Upper lobe of left lung (tissue), 4 donors: Measurements from ENCODE around the gene CDCA5.

ENCODE experiments used
- EP300 ChIP-seq, 4 donors: sonication (generic); formaldehyde crosslinking; IDR thresholded peaks; one replicate each; pipeline ENCODE4 v1.5.1; 2017; ENCODE audit warnings: antibody characterized with exemption in 4 of 4, control low read depth in 2 of 4
- POLR2A ChIP-seq, 4 donors: fragments of 450-650 bp; IDR thresholded peaks; one replicate each; pipeline ENCODE4 v1.5.1; 2016 to 2017; ENCODE audit warnings: antibody characterized with exemption in 4 of 4, mild to moderate bottlenecking in 2 of 4
- TF ChIP-seq, protein P1 (sequence below), 6 experiments: fragments of 450-650 bp in 4 of 6; fragments of 200-600 bp in 2 of 6; sonication (generic) in 2 of 6; IDR thresholded peaks; one replicate each; pipeline ENCODE4 v1.5.1; 2016 to 2019; ENCODE audit warnings: antibody characterized with exemption in 6 of 6

DNA sequence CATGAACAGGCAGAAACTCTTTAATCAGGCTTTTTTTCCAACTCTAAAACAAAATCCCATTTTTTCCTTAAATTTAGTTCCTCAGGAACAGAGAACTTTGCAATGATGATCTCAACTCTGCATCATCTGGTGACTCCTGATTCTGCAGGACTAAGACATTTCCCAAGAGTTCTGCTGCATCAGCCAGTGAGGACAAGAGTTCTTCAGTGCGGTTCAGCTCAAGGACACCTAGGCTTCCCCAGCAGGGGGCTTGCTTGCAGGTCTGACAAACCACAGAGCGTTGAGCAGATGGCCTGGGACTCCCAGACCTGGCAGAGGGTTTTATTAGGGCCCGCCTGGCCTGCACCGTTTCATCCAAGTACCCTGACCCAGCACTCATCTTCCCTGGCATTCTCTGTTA is 6.4 kb downstream of the CDCA5 start:
- TF ChIP-seq, protein P1, sequence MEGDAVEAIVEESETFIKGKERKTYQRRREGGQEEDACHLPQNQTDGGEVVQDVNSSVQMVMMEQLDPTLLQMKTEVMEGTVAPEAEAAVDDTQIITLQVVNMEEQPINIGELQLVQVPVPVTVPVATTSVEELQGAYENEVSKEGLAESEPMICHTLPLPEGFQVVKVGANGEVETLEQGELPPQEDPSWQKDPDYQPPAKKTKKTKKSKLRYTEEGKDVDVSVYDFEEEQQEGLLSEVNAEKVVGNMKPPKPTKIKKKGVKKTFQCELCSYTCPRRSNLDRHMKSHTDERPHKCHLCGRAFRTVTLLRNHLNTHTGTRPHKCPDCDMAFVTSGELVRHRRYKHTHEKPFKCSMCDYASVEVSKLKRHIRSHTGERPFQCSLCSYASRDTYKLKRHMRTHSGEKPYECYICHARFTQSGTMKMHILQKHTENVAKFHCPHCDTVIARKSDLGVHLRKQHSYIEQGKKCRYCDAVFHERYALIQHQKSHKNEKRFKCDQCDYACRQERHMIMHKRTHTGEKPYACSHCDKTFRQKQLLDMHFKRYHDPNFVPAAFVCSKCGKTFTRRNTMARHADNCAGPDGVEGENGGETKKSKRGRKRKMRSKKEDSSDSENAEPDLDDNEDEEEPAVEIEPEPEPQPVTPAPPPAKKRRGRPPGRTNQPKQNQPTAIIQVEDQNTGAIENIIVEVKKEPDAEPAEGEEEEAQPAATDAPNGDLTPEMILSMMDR (IDR thresholded peaks at IDR 0.05): no peak
- no peak for TF ChIP-seq EP300 (IDR thresholded peaks at IDR 0.05)
- no peak for TF ChIP-seq POLR2A (IDR thresholded peaks at IDR 0.05)
